ENCODE data around the gene HAGH.
"Not testable (repeated sequence)": the region's sequence is repeated elsewhere in the genome, so short reads cannot be mapped to it uniquely, and the experiment has no call there.

Gene HAGH

DNA sequence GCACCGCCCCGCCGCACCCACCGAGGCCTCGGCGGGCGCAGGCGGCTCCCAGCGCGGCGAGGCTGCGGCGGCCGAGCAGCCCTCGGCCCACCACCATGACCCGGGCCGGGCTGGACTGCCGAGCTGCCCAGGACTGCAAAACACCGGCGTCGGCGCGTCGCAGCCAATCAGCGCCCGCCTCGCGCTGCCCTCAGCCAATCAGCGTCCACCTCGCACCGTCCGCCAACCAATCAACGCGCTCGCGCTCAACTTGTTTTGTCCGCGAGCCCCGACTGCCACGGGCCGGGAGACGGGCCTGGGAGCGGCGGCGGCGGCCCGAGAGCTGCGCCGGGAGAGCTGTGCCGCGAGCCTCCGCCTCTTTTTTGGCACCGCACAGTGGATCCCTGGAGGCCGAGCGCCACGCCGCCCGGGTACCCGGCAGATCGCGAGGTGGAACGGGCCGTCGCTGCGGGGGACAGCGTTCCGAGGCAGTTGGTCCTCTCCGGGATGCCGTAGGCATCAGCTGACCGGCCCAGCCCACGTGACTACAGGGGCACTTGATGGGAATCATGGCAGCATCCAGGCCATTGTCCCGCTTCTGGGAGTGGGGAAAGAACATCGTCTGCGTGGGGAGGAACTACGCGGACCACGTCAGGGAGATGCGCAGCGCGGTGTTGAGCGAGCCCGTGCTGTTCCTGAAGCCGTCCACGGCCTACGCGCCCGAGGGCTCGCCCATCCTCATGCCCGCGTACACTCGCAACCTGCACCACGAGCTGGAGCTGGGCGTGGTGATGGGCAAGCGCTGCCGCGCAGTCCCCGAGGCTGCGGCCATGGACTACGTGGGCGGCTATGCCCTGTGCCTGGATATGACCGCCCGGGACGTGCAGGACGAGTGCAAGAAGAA is at the start of gene HAGH, which contains the start of gene FAHD1:
Gene HAGH, minus strand, starts transcription at position 135 of the 883 bp plus-strand sequence. Its CDS starts 38 bp downstream, at position 97.
Gene FAHD1, plus strand, starts transcription at position 516 of the 883 bp plus-strand sequence. Its CDS starts 33 bp downstream, at position 549.
- DNase-seq: peak; percentile 92

DNA sequence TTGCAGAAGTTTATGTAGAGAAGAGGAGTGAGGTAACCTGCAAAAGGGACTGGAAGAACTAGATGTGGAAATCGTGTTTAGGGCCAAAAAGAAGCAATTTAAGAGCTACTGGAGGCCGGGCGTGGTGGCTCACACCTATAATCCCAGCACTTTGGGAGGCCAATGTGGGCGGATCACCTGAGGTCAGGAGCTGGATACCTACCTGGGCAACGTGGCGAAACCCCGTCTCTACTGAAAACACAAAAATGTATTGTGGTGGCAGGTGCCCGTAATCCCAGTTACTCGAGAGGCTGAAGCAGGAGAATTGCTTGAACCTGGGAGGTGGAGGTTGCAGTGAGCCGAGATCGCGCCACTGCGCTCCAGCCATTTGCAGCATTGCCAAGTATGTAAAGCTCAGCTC is 49.4 kb upstream of the HAGH start:
- not testable (repeated sequence) for DNase-seq

DNA sequence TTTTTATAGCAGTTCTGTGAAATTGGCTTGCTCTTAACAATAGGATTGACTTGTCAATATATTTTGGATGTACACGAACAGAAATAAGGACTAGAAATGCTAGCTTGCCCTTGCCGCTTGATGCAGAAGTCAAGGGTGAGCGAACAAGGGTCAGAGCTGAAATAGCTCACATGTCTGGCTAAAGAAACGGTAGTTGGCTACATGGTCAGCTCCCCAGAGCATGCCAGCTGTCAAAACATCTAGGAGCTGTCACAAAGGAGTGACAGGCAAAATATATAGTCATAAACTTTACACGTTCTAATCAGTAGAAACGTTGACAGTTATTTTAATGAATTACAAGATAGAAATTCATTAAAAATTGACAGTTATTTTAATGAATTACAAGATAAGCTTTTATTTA is 48.2 kb upstream of the HAGH start:
- no peak for DNase-seq

DNA sequence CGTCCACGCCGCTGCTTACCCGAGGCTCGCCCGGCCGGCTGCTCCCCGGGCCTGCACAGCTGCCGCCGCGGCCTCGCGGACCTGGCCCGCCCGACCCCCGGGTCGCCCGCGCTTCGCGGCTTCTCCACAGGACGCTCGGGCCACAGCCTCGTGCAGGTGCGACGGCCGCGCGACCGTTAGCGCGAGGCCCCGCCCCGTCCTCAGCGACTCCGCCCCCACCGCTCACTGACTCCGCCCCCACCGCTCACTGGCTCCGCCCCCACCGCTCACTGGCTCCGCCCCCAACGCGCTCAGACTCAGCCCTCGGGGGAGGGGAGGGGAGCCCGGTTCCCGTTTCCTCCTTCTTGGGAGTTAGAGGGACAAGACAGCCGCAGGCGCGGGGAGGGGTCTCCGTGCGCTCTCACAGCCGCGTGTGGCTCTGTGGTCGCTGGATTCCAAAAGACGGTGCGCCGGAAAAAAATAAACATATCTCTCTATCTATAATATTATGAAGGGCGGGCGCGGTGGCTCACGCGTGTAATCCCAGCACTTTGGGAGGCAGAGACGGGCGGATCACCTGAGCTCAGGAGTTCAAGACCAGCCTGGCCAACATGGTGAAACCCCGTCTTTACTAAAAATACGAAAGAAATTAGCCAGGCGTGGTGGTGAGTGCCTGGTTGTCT is 45.5 kb upstream of the HAGH start, which contains the start of gene MEIOB:
Gene MEIOB, minus strand, starts transcription at position 191 of the 662 bp plus-strand sequence. CDS start 3,989 bp downstream, outside the sequence.
- peak; percentile 50 for DNase-seq

GRCh38 chr16:1870365-1871082 is 43.9 kb upstream of the HAGH start:
- DNase-seq: peak; percentile 73

DNA sequence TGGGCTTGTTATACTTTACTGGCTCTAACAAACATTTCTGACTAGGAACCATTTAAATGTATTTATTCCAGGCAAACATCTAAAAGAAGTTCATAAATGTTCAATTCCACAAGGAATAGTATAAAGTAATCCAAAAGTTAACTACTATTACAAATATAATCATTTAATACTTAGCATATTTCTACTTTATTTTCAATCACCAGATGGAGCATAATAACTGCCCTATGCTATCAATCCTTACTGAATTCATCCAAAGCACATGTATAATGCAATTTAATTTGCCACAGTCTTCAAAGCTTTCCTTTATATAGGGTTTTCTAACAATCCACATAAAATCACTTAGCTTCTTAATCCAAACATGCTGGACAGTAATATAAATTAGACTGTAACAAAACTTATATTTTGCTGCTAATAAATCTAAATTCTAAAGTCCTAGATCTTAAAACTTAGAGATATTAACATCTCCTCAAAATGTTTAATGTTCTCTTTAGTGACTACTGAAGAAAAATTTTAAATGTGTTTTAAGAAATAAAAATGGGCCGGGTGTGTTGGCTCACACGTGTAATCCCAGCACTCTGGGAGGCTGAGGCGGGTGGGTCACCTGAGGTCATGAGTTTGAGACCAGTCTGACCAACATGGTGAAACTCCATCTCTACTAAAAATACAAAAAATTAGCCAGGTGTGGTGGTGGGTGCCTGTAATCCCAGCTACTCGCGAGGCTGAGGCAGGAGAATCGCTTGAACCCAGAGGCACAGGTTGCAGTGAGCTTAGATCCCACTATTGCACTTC is 39.5 kb upstream of the HAGH start:
- DNase-seq: no peak

- peak; percentile 41 for DNase-seq
Observed at GRCh38 chr16:1863681-1864460, 37.2 kb upstream of the HAGH start.

GRCh38 chr16:1862394-1862793 is 35.8 kb upstream of the HAGH start:
- DNase-seq: no peak

DNA sequence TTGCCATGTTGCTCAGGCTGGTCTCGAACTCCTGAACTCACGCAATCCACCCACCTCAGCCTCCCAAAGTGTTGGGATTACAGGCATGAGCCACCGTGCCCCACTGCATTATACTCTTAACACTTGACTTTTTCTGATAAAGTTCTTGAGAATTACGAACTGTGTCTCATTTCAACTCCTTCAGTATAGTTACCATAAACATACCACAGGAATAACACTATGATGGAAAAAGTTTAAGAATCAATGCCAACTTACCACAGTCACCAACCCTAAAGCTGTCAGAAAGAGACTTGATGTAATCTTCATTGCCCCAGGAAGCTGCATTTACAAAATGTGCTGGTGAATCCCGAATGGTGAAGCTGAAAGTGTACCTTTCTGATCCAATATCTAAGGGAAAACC is 35.1 kb upstream of the HAGH start:
- no peak for DNase-seq

DNA sequence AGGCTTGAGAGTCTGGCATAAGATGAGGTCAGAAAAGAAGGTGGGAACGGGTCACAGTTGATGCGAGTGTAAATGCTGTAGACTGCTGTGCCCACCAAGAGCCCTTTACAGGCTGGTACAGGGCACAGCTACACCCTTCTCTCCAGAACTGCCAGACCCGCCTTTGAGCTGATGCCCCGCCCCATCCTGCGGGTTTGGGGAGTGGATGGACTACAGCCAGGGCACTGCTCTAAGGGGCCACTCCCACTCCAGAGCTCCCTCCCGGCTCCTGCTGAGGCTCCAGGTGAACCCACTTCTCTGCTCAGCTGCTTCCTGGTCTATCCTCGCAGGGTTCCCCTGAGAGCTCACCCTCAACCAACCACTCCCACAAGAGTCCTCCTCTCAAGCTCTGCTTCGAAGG is 33.0 kb upstream of the HAGH start:
- DNase-seq: no peak

DNA sequence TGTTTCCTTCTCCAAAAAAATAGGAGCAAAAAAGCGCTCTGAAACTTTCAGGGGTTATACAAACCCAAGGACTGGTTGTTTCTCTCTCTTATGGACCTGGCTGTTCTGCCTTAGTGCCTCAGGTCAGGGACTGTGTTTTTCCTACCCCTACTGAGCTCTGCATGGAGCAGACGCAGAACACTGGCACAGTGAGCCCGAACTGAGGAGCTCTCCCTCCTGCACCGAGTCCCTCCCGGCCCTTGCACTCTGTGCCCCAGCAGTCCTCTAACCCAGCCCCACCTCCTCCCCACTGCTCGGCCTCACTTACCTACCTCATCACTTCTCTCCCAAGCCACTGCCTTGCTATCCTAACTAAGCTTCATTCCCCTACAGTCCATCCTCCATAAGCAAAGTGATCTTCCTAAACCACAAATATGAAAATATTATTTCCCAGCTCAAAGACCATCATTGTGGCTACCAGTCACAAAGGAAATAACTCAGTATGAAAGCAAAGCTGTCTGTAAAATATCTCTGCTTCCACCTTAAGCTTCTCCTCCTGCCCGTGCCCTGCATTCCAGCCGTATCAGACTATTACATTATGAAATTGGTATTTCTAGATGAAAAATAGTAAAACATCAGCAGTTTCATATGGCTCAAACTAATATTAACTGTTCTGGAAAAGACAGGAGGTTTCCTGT is 31.7 kb upstream of the HAGH start:
- no peak for DNase-seq

DNA sequence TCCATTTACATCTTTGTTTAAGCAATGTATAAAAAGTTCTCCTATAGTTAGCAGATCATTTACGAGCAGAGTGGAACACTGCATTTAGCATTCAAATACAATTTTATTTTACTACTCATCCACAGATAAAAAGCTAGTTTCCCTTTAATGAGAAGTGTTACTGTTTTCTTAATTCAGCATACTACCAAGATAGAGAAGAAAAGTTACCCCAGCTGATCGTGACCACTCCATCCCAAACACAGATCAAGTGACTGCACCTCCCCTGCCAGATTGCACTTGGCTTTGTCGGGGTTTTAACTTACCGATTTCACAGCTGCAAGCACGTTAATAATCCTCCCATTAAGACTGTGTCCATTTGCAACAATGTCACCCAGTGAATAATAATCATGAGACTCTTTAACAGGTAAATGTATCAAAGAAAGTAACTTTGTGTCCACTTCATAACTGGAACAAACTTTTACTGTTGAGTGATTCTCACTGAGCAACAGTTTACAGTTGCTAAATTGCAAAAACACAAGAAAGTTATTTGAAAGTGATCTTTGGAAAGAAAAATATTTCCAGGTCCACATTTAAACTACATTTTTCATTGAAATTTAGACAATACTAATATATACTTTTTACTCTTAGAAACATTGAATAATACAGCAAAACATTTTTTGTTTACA is 30.9 kb upstream of the HAGH start:
- DNase-seq: no peak

- DNase-seq: no peak
Observed at GRCh38 chr16:1851793-1852192, 25.2 kb upstream of the HAGH start.

DNA sequence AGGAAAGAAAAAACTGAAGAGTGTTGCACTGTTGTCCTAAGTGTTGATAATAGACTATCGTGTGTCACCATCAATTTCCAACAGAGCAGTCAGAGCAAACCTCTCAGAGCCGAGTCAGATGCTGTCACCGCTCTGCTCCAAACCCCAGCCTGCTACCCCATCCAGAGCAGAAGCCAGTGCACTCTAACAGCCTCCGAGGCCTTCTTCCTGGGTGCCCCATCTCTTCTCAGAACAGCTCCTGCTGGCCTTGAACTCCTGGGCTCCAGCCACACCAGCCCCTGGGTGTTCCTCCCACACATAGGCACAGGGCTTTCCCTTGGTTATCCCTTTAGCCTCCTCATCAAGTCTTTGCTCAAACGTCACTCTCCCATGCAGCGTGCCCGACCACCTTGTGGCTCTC is 24.4 kb upstream of the HAGH start:
- no peak for DNase-seq

- DNase-seq: no peak
Observed at GRCh38 chr16:1846416-1846815, 19.8 kb upstream of the HAGH start.

DNA sequence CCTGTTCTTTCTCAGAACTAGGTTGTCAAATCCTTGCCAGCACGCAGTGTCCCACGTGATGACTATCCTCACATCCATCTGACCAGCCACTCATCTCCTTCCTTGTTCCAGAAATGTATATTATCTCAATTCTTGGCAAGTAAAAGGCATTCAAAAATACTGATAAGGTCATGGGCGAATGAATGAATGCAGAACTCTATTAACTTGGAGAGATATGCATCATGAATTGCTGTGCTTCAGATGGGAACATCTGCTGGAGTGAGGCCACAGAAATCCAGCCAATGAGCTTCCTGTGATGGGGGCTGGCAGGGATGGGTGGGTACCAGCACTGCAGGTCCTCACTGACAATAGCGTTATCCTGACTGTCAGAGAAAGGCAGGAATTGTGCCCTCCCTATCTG is 19.4 kb upstream of the HAGH start:
- no peak for DNase-seq

DNA sequence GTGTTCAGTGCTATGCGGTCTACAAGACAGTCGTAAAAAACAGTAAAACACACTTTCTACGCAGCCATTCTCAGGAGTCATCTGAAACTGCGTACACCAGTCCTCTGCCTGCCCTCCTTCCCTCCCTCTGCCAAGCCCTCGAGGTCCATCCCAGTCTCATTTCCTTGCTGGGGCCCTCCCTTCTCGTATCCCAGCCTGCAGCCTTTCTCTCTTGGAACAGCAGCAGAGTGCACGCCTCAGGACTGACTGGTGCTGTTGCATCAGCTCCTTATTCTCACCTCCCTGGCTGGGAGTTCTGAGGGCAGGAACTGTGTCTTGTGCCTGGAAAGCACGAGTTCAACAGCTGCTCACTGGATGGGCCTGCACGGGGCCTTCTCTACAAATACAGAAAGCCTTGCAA is 12.9 kb upstream of the HAGH start:
- peak; percentile 83 for DNase-seq

GRCh38 chr16:1834096-1834495 is 7.5 kb upstream of the HAGH start:
- no peak for DNase-seq

DNA sequence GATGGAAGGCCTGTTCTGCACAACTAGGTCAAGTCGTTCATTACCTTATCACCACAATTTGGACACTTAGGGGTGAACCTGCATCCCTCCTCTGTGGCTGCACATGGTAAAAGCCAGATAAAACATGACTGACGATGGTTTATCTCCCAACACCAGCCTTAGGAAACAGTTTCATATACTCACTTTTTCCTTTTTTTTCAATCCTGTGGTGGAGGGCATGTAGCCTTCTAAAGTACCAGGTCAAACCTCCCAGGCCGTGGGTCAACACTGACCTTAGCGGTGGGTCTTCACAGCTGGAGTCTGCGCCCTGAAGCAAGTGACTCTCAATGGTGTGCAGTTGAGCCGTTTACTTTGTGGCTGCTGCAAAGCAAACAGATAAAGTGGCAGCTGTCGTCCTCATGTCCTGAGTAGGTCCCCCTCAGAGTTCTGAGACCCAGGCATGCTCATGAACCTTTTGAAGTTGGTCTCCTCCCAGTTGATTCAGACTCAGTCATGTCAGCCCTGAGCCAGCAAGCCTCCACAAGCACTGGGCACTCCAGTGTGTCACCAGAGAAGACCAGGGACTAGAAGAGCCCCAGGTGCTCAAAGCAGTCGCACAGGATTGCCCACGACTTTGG is 6.3 kb upstream of the HAGH start:
- no peak for DNase-seq
